ENCODE results near the gene SPAG16.

DNA sequence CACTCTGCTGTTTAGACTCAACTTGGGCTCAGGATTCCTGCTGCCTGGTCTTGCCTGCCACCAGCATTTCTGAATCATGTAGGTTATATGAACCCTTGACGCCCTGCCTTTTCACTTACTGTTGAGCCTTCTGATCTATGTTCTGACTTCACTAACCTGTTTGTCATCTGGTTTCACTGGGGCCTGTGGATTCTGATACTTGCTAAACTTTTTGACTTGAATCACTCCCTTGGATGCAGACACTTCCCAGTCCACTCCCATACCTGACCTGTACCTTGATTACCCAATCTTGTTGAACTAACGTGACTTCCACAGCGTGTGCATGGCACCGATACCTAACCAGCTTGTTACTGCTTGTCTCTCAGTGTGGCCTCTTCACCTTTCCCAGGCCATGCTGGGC lies 35.6 kb upstream of the SPAG16 start:
- no peak for TF ChIP-seq SIN3A (IDR thresholded peaks at IDR 0.05; ENCODE audit: borderline replicate concordance, low read depth, low read length)
- TF ChIP-seq, protein P1, sequence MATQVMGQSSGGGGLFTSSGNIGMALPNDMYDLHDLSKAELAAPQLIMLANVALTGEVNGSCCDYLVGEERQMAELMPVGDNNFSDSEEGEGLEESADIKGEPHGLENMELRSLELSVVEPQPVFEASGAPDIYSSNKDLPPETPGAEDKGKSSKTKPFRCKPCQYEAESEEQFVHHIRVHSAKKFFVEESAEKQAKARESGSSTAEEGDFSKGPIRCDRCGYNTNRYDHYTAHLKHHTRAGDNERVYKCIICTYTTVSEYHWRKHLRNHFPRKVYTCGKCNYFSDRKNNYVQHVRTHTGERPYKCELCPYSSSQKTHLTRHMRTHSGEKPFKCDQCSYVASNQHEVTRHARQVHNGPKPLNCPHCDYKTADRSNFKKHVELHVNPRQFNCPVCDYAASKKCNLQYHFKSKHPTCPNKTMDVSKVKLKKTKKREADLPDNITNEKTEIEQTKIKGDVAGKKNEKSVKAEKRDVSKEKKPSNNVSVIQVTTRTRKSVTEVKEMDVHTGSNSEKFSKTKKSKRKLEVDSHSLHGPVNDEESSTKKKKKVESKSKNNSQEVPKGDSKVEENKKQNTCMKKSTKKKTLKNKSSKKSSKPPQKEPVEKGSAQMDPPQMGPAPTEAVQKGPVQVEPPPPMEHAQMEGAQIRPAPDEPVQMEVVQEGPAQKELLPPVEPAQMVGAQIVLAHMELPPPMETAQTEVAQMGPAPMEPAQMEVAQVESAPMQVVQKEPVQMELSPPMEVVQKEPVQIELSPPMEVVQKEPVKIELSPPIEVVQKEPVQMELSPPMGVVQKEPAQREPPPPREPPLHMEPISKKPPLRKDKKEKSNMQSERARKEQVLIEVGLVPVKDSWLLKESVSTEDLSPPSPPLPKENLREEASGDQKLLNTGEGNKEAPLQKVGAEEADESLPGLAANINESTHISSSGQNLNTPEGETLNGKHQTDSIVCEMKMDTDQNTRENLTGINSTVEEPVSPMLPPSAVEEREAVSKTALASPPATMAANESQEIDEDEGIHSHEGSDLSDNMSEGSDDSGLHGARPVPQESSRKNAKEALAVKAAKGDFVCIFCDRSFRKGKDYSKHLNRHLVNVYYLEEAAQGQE (IDR thresholded peaks at IDR 0.05; ENCODE audit: low read depth, low read length): no peak
- no peak for TF ChIP-seq YY1 (IDR thresholded peaks at IDR 0.05; ENCODE audit: low read depth)
- TF ChIP-seq, protein P2, sequence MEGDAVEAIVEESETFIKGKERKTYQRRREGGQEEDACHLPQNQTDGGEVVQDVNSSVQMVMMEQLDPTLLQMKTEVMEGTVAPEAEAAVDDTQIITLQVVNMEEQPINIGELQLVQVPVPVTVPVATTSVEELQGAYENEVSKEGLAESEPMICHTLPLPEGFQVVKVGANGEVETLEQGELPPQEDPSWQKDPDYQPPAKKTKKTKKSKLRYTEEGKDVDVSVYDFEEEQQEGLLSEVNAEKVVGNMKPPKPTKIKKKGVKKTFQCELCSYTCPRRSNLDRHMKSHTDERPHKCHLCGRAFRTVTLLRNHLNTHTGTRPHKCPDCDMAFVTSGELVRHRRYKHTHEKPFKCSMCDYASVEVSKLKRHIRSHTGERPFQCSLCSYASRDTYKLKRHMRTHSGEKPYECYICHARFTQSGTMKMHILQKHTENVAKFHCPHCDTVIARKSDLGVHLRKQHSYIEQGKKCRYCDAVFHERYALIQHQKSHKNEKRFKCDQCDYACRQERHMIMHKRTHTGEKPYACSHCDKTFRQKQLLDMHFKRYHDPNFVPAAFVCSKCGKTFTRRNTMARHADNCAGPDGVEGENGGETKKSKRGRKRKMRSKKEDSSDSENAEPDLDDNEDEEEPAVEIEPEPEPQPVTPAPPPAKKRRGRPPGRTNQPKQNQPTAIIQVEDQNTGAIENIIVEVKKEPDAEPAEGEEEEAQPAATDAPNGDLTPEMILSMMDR (IDR thresholded peaks at IDR 0.05): no peak
- TF ChIP-seq, protein P3, sequence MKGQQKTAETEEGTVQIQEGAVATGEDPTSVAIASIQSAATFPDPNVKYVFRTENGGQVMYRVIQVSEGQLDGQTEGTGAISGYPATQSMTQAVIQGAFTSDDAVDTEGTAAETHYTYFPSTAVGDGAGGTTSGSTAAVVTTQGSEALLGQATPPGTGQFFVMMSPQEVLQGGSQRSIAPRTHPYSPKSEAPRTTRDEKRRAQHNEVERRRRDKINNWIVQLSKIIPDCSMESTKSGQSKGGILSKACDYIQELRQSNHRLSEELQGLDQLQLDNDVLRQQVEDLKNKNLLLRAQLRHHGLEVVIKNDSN (IDR thresholded peaks at IDR 0.05; ENCODE audit: borderline replicate concordance, low read depth): no peak
- TF ChIP-seq FOSL2 (IDR thresholded peaks at IDR 0.05; ENCODE audit: borderline replicate concordance, low read depth): no peak
- TF ChIP-seq FOXM1 (IDR thresholded peaks at IDR 0.05; ENCODE audit: low read depth): no peak
- no peak for TF ChIP-seq RFX5 (IDR thresholded peaks at IDR 0.05; ENCODE audit: low read length)
- no peak for TF ChIP-seq POLR2AphosphoS5 (IDR thresholded peaks at IDR 0.05; ENCODE audit: low read depth, low read length)
- TF ChIP-seq EZH2phosphoT487 (IDR thresholded peaks at IDR 0.05; ENCODE audit: borderline replicate concordance, low read depth): no peak
